HepG2 (cell line): ENCODE results near the gene DPEP1.

Experiments
- SMC3 ChIP-seq: IDR thresholded peaks from 2 replicates; pipeline ENCODE4 v1.6.1; 2011; ENCODE audit warnings: low read length, improper control_type of control experiment
- ZNF562 ChIP-seq: sonication (generic); formaldehyde crosslinking; IDR thresholded peaks from 2 replicates; pipeline ENCODE4 v1.8.0; 2022; ENCODE audit warnings: missing genetic modification reagents, borderline replicate concordance

- TF ChIP-seq ZNF562 (CRISPR knock-in tag) (no peak), SMC3 (no peak)
Observed at GRCh38 chr16:89572485-89573205, 40.8 kb upstream of the DPEP1 start.
